K562 (cell line): Measurements from ENCODE around the gene GZMM. TPM values are rescaled to one million over a fixed set of nuclear protein-coding genes. Genes with fewer than 3 reads are reported as not detected.
"Not testable (repeated sequence)": the region's sequence is repeated elsewhere in the genome, so short reads cannot be mapped to it uniquely, and the experiment has no call there.

ENCODE experiments used
- ATAC-seq: fragments of 200-7000 bp; cut with Tn5 transposase; 3 replicates; pipeline ENCODE4 v1.9.1; 2020; ENCODE audit warnings: moderate library complexity
- BruUV-seq: library from RNA; stranded (reverse); fragments of 400-500 nt; replicated peaks from 2 replicates; lab custom pipeline; 2021; lab: Mats Ljungman, UMichigan
- CTCF ChIA-PET: fragments of 300-600 bp; formaldehyde crosslinking; extraction: SDS; loops from one replicate; lab custom pipeline; 2021; ENCODE audit warnings: low intra/inter-chr PET ratio; lab: Yijun Ruan, JAX
- POLR2A ChIA-PET: fragments of 300-600, 350-650 bp; sonication (Branson Sonifier 250); formaldehyde crosslinking; extraction: SDS; loops from one replicate; lab custom pipeline; 2021; ENCODE audit warnings: antibody characterized with exemption, inconsistent platforms; lab: Yijun Ruan, JAX
- DNase-seq, 4 experiments: peaks; one replicate each; pipeline versions ENCODE4 v3.0.0 to v3.0.0-alpha.2; 2011 to 2018; ENCODE audit warnings: low spot score in 3 of 4, mixed read lengths in 3 of 4; ENCODE audit errors: extremely low read depth in 1 of 4
- FAIRE-seq: peaks from 2 replicates; lab custom pipeline; 2011; peaks lifted over from hg19 to GRCh38; lab: Jason Lieb, UNC
- H2AFZ ChIP-seq: 2 replicates; pipeline ENCODE4 v1.6.0; 2011; ENCODE audit warnings: low read depth, low read length, control low read depth, inconsistent platforms
- H3K27ac ChIP-seq: fragments of 200-600 bp; 3 replicates; pipeline ENCODE4 v1.8.0; 2011; ENCODE audit warnings: low read depth, mild to moderate bottlenecking, control low read depth, inconsistent platforms, low read length, moderate library complexity, mixed read lengths; ENCODE audit errors: extremely low read depth
- H3K27me3 ChIP-seq, 2 experiments: fragments of 300-600 bp in 1 of 2; 2 replicates in 1 of 2; 3 replicates in 1 of 2; pipeline versions ENCODE4 v1.6.0 to v1.8.0; 2011; ENCODE audit warnings: inconsistent platforms in 2 of 2, low read length in 2 of 2, mild to moderate bottlenecking in 1 of 2, mixed read lengths in 1 of 2, moderate library complexity in 1 of 2; ENCODE audit not compliant: control insufficient read depth in 2 of 2, insufficient read depth in 2 of 2
- H3K36me3 ChIP-seq: fragments of 300-600 bp; 3 replicates; pipeline ENCODE4 v1.8.0; 2011; ENCODE audit warnings: mild to moderate bottlenecking, low read length, inconsistent platforms; ENCODE audit not compliant: control insufficient read depth, insufficient read depth
- H3K4me1 ChIP-seq, 2 experiments: fragments of 200-600 bp in 1 of 2; replicated peaks in 1 of 2; 2 replicates in 1 of 2; 3 replicates in 1 of 2; pipeline versions ENCODE4 v1.5.1 to v1.8.0; 2011; ENCODE audit warnings: inconsistent platforms in 2 of 2, low read length in 2 of 2, mild to moderate bottlenecking in 1 of 2, mixed read lengths in 1 of 2, moderate library complexity in 1 of 2; ENCODE audit not compliant: control insufficient read depth in 2 of 2, insufficient read depth in 2 of 2
- H3K4me2 ChIP-seq: 2 replicates; pipeline ENCODE4 v1.6.1; 2011; ENCODE audit warnings: low read length, control low read depth, inconsistent platforms, mixed read lengths; ENCODE audit not compliant: insufficient read depth
- H3K4me3 ChIP-seq: fragments of 200-600 bp; sonication (generic), shearing (Covaris generic); 2 replicates; pipeline ENCODE4 v1.5.1; 2016; ENCODE audit warnings: control low read depth, inconsistent platforms
- H3K79me2 ChIP-seq: fragments of 200-600 bp; 3 replicates; pipeline ENCODE4 v1.8.0; 2011; ENCODE audit warnings: low read length, inconsistent platforms; ENCODE audit not compliant: control insufficient read depth, insufficient read depth
- H3K9ac ChIP-seq, 2 experiments: 2 replicates each; pipeline versions ENCODE4 v1.6.0 to v1.6.1; 2011; ENCODE audit warnings: low read depth in 2 of 2, low read length in 2 of 2, control low read depth in 1 of 2, inconsistent platforms in 1 of 2, mild to moderate bottlenecking in 1 of 2, mixed read lengths in 1 of 2; ENCODE audit not compliant: insufficient read depth in 1 of 2
- H3K9me1 ChIP-seq: one replicate; pipeline ENCODE4 v1.6.0; 2011; ENCODE audit warnings: inconsistent platforms, mild to moderate bottlenecking, low read length, moderate library complexity; ENCODE audit not compliant: control insufficient read depth, insufficient read depth
- H3K9me3 ChIP-seq: replicated peaks from 2 replicates; pipeline ENCODE4 v1.5.1; 2011; ENCODE audit warnings: low read depth, low read length, inconsistent platforms; ENCODE audit not compliant: control insufficient read depth, insufficient read depth
- H4K20me1 ChIP-seq: replicated peaks from 2 replicates; pipeline ENCODE4 v1.6.1; 2011; ENCODE audit warnings: low read length, inconsistent platforms, mixed read lengths; ENCODE audit not compliant: control insufficient read depth, insufficient read depth
- HNRNPL ChIP-seq: fragments of 200-400 bp; formaldehyde crosslinking; IDR thresholded peaks from 2 replicates; pipeline ENCODE4 v1.6.1; 2017; ENCODE audit warnings: low read depth, mild to moderate bottlenecking, low read length
- JUND ChIP-seq, 2 experiments: IDR thresholded peaks; 2 replicates in 1 of 2; 3 replicates in 1 of 2; pipeline ENCODE4 v1.6.1; 2011; ENCODE audit warnings: borderline replicate concordance in 2 of 2, low read depth in 2 of 2, low read length in 2 of 2, improper control_type of control experiment in 1 of 2, missing biosample characterization in 1 of 2, missing genetic modification characterization in 1 of 2, missing genetic modification reagents in 1 of 2
- KAT8 ChIP-seq: fragments of 450-650 bp; IDR thresholded peaks from 2 replicates; pipeline ENCODE4 v1.6.1; 2016; ENCODE audit warnings: low read depth, mild to moderate bottlenecking
- MIER1 ChIP-seq: fragments of 450-650 bp; IDR thresholded peaks from 2 replicates; pipeline ENCODE4 v1.6.1; 2016; ENCODE audit warnings: antibody characterized with exemption, mild to moderate bottlenecking, low read depth
- PHTF2 ChIP-seq: fragments of 250-450 bp; sonication (Bioruptor Pico); IDR thresholded peaks from 2 replicates; pipeline ENCODE4 v1.5.0; 2021; ENCODE audit warnings: mild to moderate bottlenecking
- POLR2G ChIP-seq: fragments of 200-400 bp; formaldehyde crosslinking; IDR thresholded peaks from 2 replicates; pipeline ENCODE4 v1.6.1; 2017; ENCODE audit warnings: low read depth, mild to moderate bottlenecking, antibody characterized with exemption, low read length, moderate library complexity
- RBFOX2 ChIP-seq: fragments of 200-400 bp; formaldehyde crosslinking; IDR thresholded peaks from 2 replicates; pipeline ENCODE4 v1.6.1; 2017; ENCODE audit warnings: low read depth, mild to moderate bottlenecking, low read length, moderate library complexity
- SNRNP70 ChIP-seq: fragments of 200-400 bp; formaldehyde crosslinking; optimal IDR thresholded peaks from 2 replicates; pipeline ENCODE3; 2017; ENCODE audit warnings: low read depth, low read length
- SOX6 ChIP-seq: fragments of 450-650 bp; IDR thresholded peaks from 2 replicates; pipeline ENCODE4 v1.6.1; 2014; ENCODE audit warnings: mild to moderate bottlenecking
- ZNF263 ChIP-seq: sonication (generic); formaldehyde crosslinking; IDR thresholded peaks from 2 replicates; pipeline ENCODE4 v1.8.0; 2022; ENCODE audit warnings: mild to moderate bottlenecking, missing genetic modification reagents, borderline replicate concordance
- ZNF584 ChIP-seq: fragments of 200-800 bp; sonication (Bioruptor generic); IDR thresholded peaks from 2 replicates; pipeline ENCODE4 v1.6.1; 2016; ENCODE audit warnings: low read depth, mild to moderate bottlenecking, missing genetic modification characterization, missing compliant biosample characterization
- WGBS: fragments of 100-300 bp; shearing (Covaris generic); methylation state at CpG from one replicate; pipeline ENCODE4 v1.1.6; 2016; ENCODE audit warnings: low coverage, mixed read lengths; ENCODE audit not compliant: insufficient coverage; ENCODE audit errors: missing lambda C conversion rate; 5-methylcytosine and 5-hydroxymethylcytosine counted together
- in situ Hi-C: fragments of 300-500 bp; cut with MboI; formaldehyde crosslinking; loops from 4 replicates; pipeline ENCODE4 v1.15.0; 2018; ENCODE audit warnings: inconsistent platforms, mixed read lengths
- intact Hi-C: fragments of 100-400 bp; cut with micrococcal nuclease; formaldehyde crosslinking; loops from 2 replicates; pipeline ENCODE4 v1.14.2; 2022
- polyA plus RNA-seq, 8 experiments: library from polyadenylated mRNA; depleted of rRNA in 4 of 8; stranded (reverse) in 5 of 8; unstranded in 3 of 8; fragments of >200 nt; fragmentation: Nextera tagmentation in 2 of 8; fragmentation: Illumina TruSeq in 1 of 8; extraction: Ambion mirVana in 2 of 8; extraction: Trizol in 1 of 8; gene quantifications; 2 replicates each; pipeline versions ENCODE4 v1.2.1 to v1.2.3, GENCODE V29; 2011 to 2014; ENCODE audit warnings: inconsistent platforms in 1 of 8, missing spikeins in 1 of 8
- total RNA-seq, 7 experiments: library from RNA; depleted of rRNA in 6 of 7; stranded (reverse); fragments of >200 nt in 6 of 7; fragmentation: Illumina TruSeq in 2 of 7; extraction: Trizol in 2 of 7; gene quantifications; 2 replicates each; pipeline versions ENCODE4 v1.2.1 to v1.2.3, GENCODE V29; 2011 to 2021; ENCODE audit warnings: low replicate concordance in 1 of 7
- TF ChIP-seq, protein P1 (sequence below), 2 experiments: fragments of 450-650 bp in 1 of 2; sonication (generic) in 1 of 2; formaldehyde crosslinking in 1 of 2; IDR thresholded peaks in 1 of 2; conservative IDR thresholded peaks in 1 of 2; 2 replicates each; pipeline versions ENCODE4 v1.6.1 to v1.8.1; 2016 to 2023; ENCODE audit warnings: mild to moderate bottlenecking in 2 of 2, moderate library complexity in 2 of 2, inconsistent platforms in 1 of 2, missing genetic modification reagents in 1 of 2

Gene GZMM
- total and polyA plus RNA-seq, 9 of the 15 experiments (the other 6 are each of a cell fraction or from before 2014, with no cell fraction given), result 0.08 to 2.6 (median 0.70) TPM; not detected in 2

DNA sequence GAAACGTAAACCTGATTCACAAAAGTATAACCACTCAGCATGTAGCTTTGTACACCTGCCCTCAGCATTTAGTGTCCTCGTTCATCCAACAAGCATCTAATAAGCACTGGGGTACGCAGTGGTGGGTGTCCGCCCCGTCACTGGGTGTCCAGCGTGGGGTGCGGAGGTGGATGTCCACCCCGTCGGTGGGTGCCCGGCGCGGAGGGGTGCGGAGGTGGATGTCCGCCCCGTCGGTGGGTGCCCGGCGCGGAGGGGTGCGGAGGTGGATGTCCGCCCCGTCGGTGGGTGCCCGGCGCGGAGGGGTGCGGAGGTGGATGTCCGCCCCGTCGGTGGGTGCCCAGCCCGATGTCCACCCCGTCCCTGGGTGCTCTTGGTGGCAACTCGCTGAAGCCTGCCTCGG lies 41.3 kb downstream of the GZMM start:
- in situ Hi-C loops, FAIRE-seq, ATAC-seq, H3K4me3 ChIP-seq, H3K9me1 ChIP-seq, H2AFZ ChIP-seq, CTCF ChIA-PET, H3K9me3 ChIP-seq, DNase-seq, H3K4me2 ChIP-seq, H3K79me2 ChIP-seq, H3K27me3 ChIP-seq, H3K9ac ChIP-seq, H3K27ac ChIP-seq, BruUV-seq: not testable (repeated sequence)
- WGBS, result 81% methylated on average over 23 of the region's 34 CpGs
- POLR2A ChIA-PET, result interaction anchor here (1.1 to 3.1 kb wide), 7 partner anchors 11 to 149 kb away, joined by 3 to 41 read pairs (median 5); partner anchors contain the start of genes BSG and CDC34
- intact Hi-C loops, result loop anchor here (10.0 kb wide), 2 partner anchors 50 to 150 kb away; partner anchors contain the start of gene CDC34
- H3K4me1 ChIP-seq, result peaks cover 3 to 84% of the 10 kb centered on the region in 2 experiments; a peak in 3 of 5 replicates
- H4K20me1 ChIP-seq, result peaks cover 23% of the 10 kb centered on the region
- TF ChIP-seq POLR2G (peak; percentile 64), HNRNPL (0 out of 2 replicates have a peak, but pooled peaks have one; percentile 38)
- peaks cover 31% of the 10 kb centered on the region; the same call in 1 of the 3 replicates for H3K36me3 ChIP-seq

DNA sequence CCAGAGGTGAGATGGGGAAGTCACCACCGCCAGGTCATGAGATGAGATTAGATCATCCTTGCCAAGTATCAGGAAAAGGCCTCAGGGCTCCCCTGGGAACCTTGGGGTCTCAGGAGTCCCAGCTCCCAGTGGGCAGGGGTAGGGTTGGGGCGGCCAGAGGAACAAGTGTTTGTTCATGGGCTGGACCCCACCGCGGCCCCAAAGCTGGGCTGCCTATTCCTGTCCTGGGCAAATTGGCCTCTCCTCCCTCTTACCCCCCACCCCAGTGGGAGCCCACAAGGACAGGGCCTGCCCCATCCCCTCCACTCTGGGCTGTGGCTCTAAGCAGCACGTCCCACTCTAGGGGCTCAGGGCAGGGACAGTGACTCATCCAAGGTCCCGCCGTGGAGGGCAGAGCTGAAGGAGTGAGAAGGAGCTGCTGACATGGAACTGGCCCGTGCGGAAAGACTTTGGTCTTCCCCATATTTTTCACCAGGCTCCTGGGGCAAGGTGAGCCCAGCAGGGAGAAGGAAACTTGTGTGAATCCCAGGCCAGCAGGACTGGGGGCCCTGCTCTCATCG lies 41.8 kb downstream of the GZMM start:
- peak in 1 of 4 experiments; percentile 37 for DNase-seq
- Histone ChIP-seq H3K36me3 (peaks cover 26% of the 10 kb centered on the region; the same call in 1 of the 3 replicates), H3K9me3 (no peaks in the 10 kb centered on the region), H3K27ac (no peak overlapping the region), H2AFZ (no peak overlapping the region), H3K4me2 (no peak overlapping the region), H3K79me2 (no peaks in the 10 kb centered on the region), H3K27me3 (peaks cover 0 to under 1% of the 10 kb centered on the region in 2 experiments; a peak in 1 of 5 replicates), H4K20me1 (peaks cover 23% of the 10 kb centered on the region), H3K4me3 (no peak overlapping the region), H3K9ac (peak overlapping the region in 1 of 2 experiments; percentile 12; a peak in 1 of 4 replicates), H3K9me1 (no peaks in the 10 kb centered on the region), H3K4me1 (peaks cover 3 to 84% of the 10 kb centered on the region in 2 experiments; a peak in 3 of 5 replicates)
- intact Hi-C loops, result loop anchor here (10.0 kb wide), 2 partner anchors 51 to 149 kb away; partner anchors contain the start of gene CDC34
- BruUV-seq, result no TSS peak
- ATAC-seq, result no peak
- no peak for FAIRE-seq
- 22% methylated on average over 6 of the region's 10 CpGs for WGBS
- ChIA-PET POLR2A (interaction anchor here (0.7 to 3.1 kb wide), 7 partner anchors 11 to 148 kb away, joined by 3 to 41 read pairs (median 5); partner anchors contain the start of gene CDC34), CTCF (no interaction called here)
- in situ Hi-C loops, result no loop called here
- TF ChIP-seq JUND (IDR thresholded peaks at IDR 0.05; ENCODE audit: borderline replicate concordance, low read depth, low read length), result 0 out of 2 replicates have a peak, but pooled peaks have one; percentile 17
- TF ChIP-seq JUND (tag; IDR thresholded peaks at IDR 0.05; ENCODE audit: borderline replicate concordance, low read depth, low read length), result no peak
- no peak for TF ChIP-seq MIER1
- TF ChIP-seq, protein P1, sequence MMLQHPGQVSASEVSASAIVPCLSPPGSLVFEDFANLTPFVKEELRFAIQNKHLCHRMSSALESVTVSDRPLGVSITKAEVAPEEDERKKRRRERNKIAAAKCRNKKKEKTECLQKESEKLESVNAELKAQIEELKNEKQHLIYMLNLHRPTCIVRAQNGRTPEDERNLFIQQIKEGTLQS (IDR thresholded peaks at IDR 0.05), result peak; percentile 27; the same call in 1 of the 2 replicates
- TF ChIP-seq, protein P1 (CRISPR knock-in tag; conservative IDR thresholded peaks at IDR 0.05), result no peak
- TF ChIP-seq ZNF263 (CRISPR knock-in tag), result peak; percentile 30; the same call in 1 of the 2 replicates
- no peak for TF ChIP-seq SOX6
- peak; percentile 40 for TF ChIP-seq SNRNP70
- peak; percentile 47 for TF ChIP-seq POLR2G
- no peak for TF ChIP-seq ZNF584
- TF ChIP-seq PHTF2, result no peak
- no peak for TF ChIP-seq KAT8
- TF ChIP-seq RBFOX2, result no peak
